GM18526 (cell line): ENCODE measurements around the gene JUND.
A peak's percentile ranks its signal among the peaks of the same experiment; 100 is the strongest.

Source experiments
- POLR2A ChIP-seq: IDR thresholded peaks from 3 replicates; pipeline ENCODE4 v1.6.1; 2011; ENCODE audit not compliant: insufficient read length; ENCODE audit errors: extremely low read depth

The JUND gene

DNA sequence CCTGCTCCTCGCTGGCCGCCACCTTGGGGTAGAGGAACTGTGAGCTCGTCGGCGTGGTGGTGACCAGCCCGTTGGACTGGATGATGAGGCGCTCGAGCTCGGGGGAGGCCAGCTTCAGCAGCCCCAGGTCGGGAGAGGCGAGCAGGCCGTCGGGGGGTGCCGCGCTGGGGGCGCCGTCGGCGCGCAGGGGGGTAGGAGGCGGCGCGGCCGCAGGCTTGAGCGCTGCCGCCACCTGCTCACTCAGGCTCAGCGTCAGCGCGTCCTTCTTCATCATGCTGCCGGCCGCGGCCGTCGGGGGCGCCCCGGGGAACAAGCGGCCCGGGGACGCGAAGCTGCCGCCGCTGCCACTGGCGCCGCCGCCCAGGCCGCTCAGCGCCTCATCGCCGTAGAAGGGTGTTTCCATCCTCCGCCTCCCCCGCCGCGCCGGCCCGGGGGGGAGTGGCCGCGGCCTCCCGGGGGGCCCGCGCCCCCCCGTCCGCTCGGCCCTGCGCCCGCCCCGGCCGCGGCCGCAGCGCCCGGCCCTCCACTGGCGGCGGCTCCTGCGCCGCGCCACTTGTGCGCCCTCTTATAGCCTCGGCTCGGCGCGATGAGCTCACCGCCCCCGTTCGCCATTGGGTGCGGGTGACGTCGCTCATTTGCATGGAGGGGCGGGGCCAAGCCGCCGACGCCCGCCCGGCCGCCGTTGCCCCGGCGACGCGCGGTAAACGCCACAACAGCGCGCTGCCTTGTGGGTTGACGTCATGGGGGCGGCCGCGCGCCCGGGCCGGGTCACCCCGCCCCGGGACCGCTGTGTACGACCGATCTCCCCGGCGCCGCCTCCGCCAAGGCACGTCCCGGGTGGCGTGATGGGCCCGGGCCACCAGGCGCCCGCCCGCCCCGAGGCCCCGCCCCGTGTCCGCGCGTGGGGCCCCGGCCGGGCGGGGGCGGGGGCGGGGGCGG, at the start of gene JUND:
Gene JUND, minus strand, starts transcription at position 541 of the 939 bp plus-strand sequence. Its CDS starts 138 bp downstream, at position 403.
- peak; percentile 99 for TF ChIP-seq POLR2A

DNA sequence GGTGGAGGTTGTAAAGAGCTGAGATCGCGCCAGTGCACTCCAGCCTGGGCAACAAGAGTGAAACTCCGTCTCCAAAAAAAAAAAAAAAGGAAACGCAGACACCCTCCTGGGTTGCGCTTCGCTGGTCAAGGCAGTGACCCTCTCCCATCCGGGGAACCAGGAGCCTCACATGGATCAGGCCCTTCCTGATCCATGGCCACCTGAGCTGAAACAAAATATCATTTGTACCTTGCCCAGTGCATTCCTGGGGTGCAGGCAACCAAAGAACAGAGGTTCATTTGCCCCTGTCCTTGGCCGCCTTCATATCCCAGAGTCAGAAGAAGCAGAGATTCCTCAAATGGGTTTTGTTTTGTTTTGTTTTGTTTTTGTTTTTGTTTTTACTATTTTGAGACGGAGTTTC, 49.4 kb upstream of the JUND start:
- no peak for TF ChIP-seq POLR2A

DNA sequence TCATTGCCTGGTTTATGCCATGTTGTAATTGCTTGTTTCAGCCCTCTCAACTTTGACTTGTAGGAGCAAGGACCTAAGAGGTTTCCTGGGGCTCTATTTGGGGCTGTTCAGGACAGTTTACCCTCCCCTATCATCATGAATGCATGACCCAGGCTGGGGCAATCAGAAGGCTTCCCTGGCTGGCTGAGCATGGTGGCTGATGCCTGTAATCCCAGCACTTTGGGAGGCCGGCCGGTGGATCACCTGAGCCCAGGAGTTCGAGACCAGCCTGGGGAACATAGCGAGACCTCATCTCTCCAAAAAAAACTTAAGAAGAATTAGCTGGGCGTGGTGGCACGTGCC, 47.6 kb upstream of the JUND start:
- no peak for TF ChIP-seq POLR2A

DNA sequence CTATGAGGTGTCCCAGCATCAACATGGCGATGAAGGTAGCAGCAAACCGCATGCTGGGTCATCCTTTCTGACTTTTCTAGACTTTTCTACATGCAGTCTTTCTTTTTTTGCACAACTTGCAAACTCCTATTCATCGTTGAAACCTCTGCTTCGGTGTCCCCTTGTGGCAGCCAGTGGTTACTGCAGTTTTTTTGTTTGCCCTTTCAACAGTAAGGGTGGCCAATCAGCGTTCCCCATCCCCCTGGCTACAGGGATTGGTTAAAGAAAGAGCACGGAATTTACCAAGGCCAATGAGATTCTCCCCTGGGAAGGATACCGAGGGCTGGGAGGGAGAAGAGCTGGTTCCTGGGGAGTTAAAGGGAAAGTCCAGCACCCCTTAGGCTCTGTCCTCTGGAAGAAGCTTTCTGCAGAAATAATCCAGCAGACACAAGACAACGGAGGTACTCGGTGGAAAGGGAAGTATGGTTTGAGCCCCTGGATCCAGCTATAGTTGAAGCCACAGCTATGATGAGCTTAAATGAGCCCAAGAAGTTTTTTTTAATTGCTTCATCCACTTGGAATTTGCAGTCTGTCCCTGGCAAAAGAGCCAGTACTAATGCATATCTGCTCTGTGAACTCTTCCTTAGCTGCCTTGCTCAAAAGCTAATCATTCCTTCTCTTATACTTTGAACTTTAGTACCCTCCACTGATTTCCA, 47.1 kb upstream of the JUND start:
- peak; percentile 32 for TF ChIP-seq POLR2A

DNA sequence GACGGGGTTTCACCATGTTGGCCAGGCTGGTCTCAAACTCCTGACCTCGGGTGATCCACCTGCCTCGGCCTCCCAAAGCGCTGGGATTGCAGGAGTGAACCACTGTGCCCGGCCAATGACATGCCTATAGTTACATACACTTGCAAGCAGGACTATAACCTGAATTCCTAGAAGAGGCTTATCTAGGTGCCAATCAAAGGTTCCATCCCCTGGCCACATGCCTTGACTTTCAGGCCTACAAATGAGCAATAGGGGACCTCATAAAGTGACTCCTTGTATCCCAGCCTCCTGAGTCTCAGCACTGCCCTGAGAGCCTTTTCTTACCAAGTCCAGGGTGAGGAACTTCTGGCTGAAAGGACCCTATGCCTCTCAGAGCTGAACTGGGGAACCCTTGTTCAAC, 45.4 kb upstream of the JUND start:
- no peak for TF ChIP-seq POLR2A

DNA sequence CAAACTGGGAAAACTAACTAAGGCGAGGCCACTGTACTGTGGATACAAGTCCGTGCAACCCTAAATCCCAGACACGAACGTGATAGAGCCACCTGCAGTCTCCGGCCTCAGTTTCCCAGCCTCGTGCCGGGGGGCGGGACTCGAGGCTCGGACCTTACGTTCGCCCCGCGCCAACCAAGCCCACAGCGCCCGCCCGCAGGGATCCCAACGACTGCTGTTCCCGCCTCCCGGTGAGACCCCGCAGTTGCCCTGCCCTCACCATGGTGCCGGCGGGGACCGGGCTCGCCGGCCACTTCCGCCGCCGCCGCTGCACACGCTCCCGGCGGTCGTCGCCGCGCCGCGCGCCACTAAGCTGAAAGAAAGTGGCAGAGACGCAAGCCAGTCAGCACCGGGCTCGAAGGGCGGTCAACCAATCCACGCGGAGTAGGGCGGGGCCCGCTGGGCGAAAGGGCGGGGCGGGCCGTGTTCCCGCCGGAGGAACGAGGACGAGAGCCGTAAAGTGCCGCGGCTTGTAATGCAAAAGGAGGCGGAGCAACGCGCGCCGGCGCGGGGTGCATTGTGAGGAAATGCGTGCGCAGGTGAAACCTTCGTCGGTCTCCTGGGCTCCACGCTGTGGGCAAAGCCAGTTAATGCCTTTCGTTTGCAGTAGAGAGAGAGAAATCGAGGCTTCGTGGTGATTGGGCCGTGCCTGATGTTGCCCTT, 41.5 kb upstream of the JUND start, which contains the start of gene LSM4:
Gene LSM4, minus strand, starts transcription at position 318 of the 702 bp plus-strand sequence. Its CDS starts 56 bp downstream, at position 262.
- TF ChIP-seq POLR2A: peak; percentile 85

DNA sequence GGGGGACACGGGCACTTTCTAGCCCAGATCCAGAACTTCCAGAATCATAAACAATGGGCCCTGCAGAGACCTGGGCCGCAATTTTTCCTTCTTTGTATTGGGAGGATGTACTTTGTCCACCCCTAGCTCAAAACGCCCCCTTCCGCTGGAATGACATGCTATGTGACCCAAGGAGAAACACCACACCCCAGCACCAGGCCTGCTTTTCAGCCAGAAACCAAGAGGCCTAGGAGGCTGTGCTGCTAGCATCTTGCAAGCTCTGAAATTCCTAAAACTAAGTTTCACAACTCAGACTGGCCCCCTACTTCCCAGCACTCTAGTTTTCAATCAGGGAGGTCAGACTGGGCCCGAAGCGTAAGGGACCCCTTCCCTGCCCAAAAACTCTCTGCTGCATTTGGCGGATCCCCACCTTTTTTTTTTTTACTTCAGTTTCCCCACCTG, 40.9 kb upstream of the JUND start:
- no peak for TF ChIP-seq POLR2A

DNA sequence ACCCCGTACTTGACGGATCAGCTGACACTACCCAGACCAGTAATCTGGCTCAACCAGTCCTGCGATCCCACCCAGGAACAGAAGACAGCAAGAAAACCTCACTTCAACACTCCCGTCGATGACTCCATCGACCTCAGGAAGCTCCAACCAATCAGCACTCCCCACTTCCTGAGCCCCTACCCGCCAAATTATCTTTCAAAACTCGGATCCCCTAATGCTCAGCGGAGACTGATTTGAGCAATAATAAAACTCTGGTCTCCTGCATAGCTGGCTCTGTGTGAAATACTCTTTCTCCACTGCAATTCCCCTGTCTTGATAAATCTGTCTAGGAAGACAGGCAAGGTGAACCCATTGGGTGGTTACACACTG, 40.3 kb upstream of the JUND start:
- TF ChIP-seq POLR2A: no peak

DNA sequence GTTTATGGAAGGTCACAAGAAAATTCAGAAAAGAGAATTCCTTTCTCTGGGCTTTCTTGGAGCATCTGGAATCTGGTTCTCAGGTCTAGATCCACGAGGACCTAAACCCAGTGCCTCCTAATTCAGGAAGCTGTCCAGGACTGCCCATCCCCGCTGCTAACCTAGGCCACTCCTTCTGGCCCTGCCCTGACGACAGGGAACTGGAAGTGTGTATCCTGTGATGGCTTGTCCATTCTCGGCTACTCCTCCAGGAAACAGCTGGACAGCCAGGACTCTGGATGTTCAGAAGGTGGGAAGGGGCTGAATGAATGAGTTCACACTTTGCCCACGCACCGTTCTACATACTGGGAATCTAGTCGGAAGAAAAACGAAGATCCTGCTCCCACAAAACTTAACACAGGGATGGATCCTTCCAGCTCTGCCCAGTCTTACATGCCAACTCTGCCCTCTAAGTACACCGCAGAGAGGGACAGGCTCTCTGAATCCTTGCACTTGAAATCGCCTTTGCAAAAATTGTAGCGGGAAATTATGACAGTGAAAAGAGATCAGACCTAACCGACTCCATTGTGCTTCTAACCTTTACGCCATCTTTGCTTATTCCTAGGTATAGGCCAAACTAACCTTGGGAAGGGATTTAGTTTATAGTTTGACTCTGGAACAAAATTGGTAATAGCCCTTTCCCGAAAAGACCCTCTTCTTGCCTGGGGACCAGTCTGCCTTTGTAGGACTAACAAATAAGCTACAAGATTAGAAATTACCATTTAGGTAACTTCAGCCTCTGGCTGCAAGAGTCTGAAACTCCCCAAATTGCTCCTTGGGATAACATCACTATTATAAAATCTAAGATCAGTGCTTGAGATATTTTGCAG, 39.7 kb upstream of the JUND start:
- TF ChIP-seq POLR2A: no peak

DNA sequence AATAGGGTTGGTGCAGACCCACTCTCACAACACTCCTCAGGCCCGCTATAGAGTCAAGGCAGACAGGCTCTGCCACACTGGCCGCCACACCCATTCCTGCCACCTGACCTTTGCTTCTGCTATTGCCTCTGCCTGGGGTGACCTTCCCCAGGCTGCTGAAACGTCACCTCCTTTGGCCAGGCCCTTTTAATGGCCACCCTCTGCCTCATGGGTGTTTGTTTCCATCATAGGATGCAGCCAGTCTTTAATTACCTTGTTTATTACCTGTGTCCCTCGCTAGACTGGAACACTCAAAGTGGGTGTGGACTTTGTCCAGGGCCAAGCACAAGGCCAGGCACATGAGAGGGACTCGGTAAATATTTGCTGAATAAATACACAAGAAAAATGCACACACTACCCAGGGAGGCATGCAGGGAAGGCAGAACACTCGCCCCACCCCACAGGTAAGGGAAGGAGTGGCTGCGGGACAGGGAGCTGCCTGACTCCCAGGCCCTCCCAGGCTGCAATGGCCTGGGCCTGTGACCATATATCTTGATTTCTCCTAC, 38.2 kb upstream of the JUND start:
- TF ChIP-seq POLR2A: no peak

DNA sequence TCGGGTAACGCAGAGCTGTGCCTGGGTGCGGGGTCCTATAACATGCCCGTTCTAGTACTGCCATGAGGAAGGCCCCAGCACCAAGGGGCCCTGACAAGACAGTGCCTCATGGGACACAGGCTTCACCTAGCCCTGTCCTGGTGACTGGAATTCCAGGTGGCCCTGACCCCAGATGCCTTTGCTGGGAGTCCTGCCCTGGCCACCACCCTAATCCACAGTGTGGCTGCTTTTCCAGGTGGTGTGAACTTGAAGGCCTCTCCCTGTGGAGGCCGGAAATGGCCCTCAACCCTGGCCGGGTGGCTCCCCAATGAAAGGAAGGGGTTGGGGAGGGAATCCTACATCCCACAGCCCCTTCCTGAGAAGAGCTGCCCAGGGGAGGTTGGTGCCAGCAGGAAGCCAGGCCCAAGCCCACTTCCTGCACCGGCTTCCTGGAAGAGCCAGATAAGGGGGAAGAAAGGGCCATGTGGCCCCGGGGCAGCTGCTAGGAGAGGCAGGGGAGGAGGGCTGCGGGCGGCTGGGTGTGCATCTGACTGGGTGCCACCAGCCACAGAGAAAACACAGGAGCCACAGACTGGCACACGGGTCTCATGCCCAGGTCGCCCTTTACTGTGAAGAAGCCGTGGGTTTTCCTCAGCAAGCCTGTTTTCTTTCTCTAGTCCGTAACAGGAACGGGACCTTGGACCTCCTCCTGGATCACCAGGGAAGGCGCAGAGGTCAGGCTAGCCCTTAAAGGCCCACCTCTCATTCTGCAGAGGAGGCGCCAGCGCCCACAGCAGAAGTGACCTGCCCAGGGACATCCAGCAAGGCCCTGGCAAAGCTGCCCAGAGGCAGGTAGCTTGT, 36.8 kb upstream of the JUND start:
- peak; percentile 12 for TF ChIP-seq POLR2A

DNA sequence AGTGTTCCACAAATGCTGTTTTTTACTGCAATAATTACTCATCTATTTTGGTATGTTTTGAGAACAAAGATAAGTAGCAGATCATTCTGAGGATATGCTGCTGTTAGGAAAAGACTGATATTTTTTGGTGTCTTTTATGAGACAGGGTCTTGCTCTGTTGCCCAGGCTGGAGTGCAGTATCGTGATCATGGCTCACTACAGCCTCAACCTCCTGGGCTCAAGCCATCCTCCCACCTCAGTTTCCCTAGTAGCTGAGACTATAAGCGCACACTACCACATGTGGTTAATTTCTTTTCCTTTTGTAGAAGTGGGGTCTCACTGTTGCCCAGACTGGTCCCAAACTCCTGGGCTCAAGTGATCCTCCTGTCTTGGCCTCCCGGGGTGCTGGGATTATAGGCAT, 32.0 kb upstream of the JUND start:
- TF ChIP-seq POLR2A: no peak

DNA sequence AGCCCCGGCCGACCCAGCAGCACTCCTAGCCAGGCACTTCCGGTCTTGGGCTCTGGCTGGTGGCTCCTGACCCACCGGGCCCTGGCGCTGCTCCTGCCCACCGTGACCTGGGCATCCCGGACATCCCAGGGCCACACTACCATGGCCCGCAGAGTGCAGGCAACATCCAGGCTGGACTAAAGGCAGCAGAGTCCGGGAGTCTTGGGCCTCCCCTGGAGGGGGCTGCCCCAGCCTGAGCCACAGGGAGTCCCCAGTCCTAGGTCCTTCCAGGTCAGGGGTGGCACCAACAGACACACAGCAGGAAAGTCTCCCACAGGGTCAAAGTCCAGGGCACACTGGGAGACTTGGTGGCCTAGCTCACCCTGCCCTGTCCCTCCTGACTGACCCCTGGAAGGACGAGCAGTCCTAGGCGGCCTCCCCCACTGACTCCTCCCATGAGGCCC, 30.7 kb upstream of the JUND start:
- TF ChIP-seq POLR2A: no peak

DNA sequence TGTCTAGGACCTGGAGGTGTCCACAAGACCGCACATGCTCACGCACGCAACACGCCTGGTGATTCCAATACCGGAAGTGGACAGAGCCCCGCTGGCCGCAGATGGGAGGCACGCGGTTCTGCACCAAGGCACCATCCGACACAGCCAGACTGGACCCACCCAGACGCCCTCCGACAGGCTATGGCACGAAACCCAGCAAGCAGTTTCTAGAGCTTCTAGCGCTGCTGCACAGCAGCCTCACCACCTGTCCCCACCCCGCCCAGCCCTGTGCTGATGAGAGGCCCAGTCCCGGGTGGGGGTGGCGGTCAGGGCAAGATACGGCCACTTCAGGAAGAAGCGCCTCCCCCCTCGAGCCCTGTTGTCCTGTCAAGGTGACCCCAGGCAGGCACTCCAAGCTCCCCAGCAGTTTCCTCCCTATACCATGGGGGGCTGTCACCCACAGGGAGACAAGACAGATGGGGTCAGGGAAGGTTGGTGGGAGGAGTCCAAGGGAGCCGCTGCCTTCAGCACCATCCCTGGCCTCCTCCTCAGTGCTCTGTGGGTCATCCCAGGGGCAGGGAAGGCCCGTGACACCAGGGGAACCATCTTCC, 30.2 kb upstream of the JUND start:
- TF ChIP-seq POLR2A: no peak

DNA sequence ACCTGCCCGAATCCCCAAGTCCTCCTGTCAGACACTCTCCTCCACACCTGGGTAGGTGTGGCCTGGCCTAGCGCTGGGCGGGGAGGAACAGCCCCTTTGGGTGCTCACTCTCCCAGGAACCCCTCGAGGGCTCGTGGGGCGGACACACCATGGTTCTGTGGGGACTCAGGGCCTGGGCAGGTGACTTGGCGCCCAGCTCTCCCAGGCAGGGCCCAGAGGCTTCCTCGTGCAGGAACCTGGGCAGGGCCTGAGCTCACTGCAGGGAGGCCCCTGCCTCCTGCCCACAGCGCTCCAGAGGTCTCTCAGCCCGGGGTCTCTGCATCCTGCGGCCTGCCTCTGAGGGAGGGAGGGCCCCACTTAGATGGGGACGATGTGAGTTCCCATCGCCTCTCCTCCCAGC, 29.5 kb upstream of the JUND start:
- no peak for TF ChIP-seq POLR2A
